HepG2 (cell line): Measurements from ENCODE around the gene VAV2. TPM values are rescaled to one million over a fixed set of nuclear protein-coding genes. Genes with fewer than 3 reads are reported as not detected.

Source experiments
- ATAC-seq: fragments of 200-7000 bp; cut with Tn5 transposase; 3 replicates; pipeline ENCODE4 v1.9.1; 2020; ENCODE audit warnings: mild to moderate bottlenecking, moderate library complexity
- BruUV-seq: library from RNA; stranded (reverse); fragments of 400-500 nt; replicated peaks from 2 replicates; lab custom pipeline; 2021; lab: Mats Ljungman, UMichigan
- CTCF ChIA-PET: fragments of 300-600 bp; formaldehyde crosslinking; extraction: SDS; loops from one replicate; lab custom pipeline; 2021; ENCODE audit warnings: low total read pairs, inconsistent platforms, low intra/inter-chr PET ratio; lab: Yijun Ruan, JAX
- POLR2A ChIA-PET: fragments of 350-600 bp; sonication (Branson Sonifier 250); formaldehyde crosslinking; loops from one replicate; lab custom pipeline; 2020; ENCODE audit warnings: antibody characterized with exemption, inconsistent platforms; lab: Yijun Ruan, JAX
- DNase-seq: peaks from one replicate; pipeline ENCODE4 v3.0.0-alpha.2; 2015; ENCODE audit warnings: low spot score
- FAIRE-seq: peaks from 3 replicates; lab custom pipeline; 2011; peaks lifted over from hg19 to GRCh38; lab: Jason Lieb, UNC
- H2AFZ ChIP-seq: one replicate; pipeline ENCODE4 v1.6.1; 2011; ENCODE audit warnings: low read length, inconsistent platforms
- H3K27ac ChIP-seq: fragments of 300-600 bp; 3 replicates; pipeline ENCODE4 v1.8.0; 2011; ENCODE audit warnings: mixed run types, mild to moderate bottlenecking, mixed read lengths, low read length, inconsistent platforms; ENCODE audit not compliant: insufficient read depth; ENCODE audit errors: extremely low read length
- H3K27me3 ChIP-seq, 2 experiments: fragments of 200-600 bp in 1 of 2; 2 replicates in 1 of 2; 3 replicates in 1 of 2; pipeline versions ENCODE4 v1.6.0 to v1.8.0; 2011; ENCODE audit warnings: low read length in 2 of 2, mild to moderate bottlenecking in 2 of 2, moderate library complexity in 2 of 2, inconsistent platforms in 1 of 2; ENCODE audit not compliant: insufficient read depth in 2 of 2, control insufficient read depth in 1 of 2
- H3K36me3 ChIP-seq, 2 experiments: fragments of 200-600 bp in 1 of 2; replicated peaks in 1 of 2; 2 replicates in 1 of 2; 3 replicates in 1 of 2; pipeline versions ENCODE4 v1.5.1 to v1.8.0; 2011; ENCODE audit warnings: low read length in 2 of 2, inconsistent platforms in 1 of 2; ENCODE audit not compliant: insufficient read depth in 2 of 2, control insufficient read depth in 1 of 2
- H3K4me1 ChIP-seq: 2 replicates; pipeline ENCODE4 v1.5.1; 2012; ENCODE audit warnings: low read length, inconsistent platforms; ENCODE audit not compliant: insufficient read depth
- H3K4me2 ChIP-seq: 2 replicates; pipeline ENCODE4 v1.6.0; 2011; ENCODE audit warnings: low read depth, low read length, inconsistent platforms
- H3K4me3 ChIP-seq, 3 experiments: fragments of 200-600 bp in 1 of 3; sonication (generic), shearing (Covaris generic) in 1 of 3; replicated peaks in 1 of 3; 2 replicates each; pipeline ENCODE4 v1.5.1; 2011 to 2016; ENCODE audit warnings: low read length in 3 of 3, inconsistent platforms in 2 of 3, low read depth in 2 of 3, mild to moderate bottlenecking in 2 of 3, control low read depth in 1 of 3, mixed read lengths in 1 of 3; ENCODE audit not compliant: insufficient read depth in 1 of 3
- H3K79me2 ChIP-seq: one replicate; pipeline ENCODE4 v1.6.1; 2011; ENCODE audit warnings: low read length, inconsistent platforms; ENCODE audit not compliant: insufficient read depth
- H3K9ac ChIP-seq: 2 replicates; pipeline ENCODE4 v1.6.0; 2011; ENCODE audit warnings: mild to moderate bottlenecking, low read depth, low read length, inconsistent platforms; ENCODE audit not compliant: insufficient read depth
- H3K9me3 ChIP-seq: 2 replicates; pipeline ENCODE4 v1.5.1; 2012; ENCODE audit warnings: mild to moderate bottlenecking, low read length
- H4K20me1 ChIP-seq: 2 replicates; pipeline ENCODE4 v1.6.0; 2011; ENCODE audit warnings: inconsistent platforms, mild to moderate bottlenecking, low read length, moderate library complexity; ENCODE audit not compliant: insufficient read depth
- CSRNP2 ChIP-seq: sonication (generic); formaldehyde crosslinking; conservative IDR thresholded peaks from 2 replicates; pipeline ENCODE4 v1.8.0; 2022; ENCODE audit warnings: low read depth, missing genetic modification reagents
- ETV6 ChIP-seq: sonication (generic); formaldehyde crosslinking; conservative IDR thresholded peaks from 2 replicates; pipeline ENCODE4 v1.4.0; 2020; ENCODE audit warnings: missing genetic modification reagents
- FOXJ3 ChIP-seq: sonication (generic); formaldehyde crosslinking; IDR thresholded peaks from 2 replicates; pipeline ENCODE4 v1.4.0; 2020; ENCODE audit warnings: missing genetic modification reagents, mild to moderate bottlenecking, borderline replicate concordance
- HNF1A ChIP-seq, 2 experiments: sonication (generic) in 1 of 2; formaldehyde crosslinking in 1 of 2; IDR thresholded peaks; 2 replicates each; pipeline versions ENCODE4 v1.4.0 to v1.6.1; 2016 to 2020; ENCODE audit warnings: borderline replicate concordance in 1 of 2, low read depth in 1 of 2, mild to moderate bottlenecking in 1 of 2, missing genetic modification reagents in 1 of 2
- RFXANK ChIP-seq: IDR thresholded peaks from 2 replicates; pipeline ENCODE4 v1.6.1; 2016
- SRY ChIP-seq: sonication (generic); formaldehyde crosslinking; IDR thresholded peaks from 2 replicates; pipeline ENCODE4 v1.8.0; 2022; ENCODE audit warnings: mild to moderate bottlenecking, missing genetic modification reagents
- TERF1 ChIP-seq: sonication (generic); formaldehyde crosslinking; IDR thresholded peaks from 2 replicates; pipeline ENCODE4 v1.8.0; 2022; ENCODE audit warnings: mild to moderate bottlenecking, missing genetic modification reagents, moderate library complexity
- TRIM24 ChIP-seq: sonication (generic); formaldehyde crosslinking; IDR thresholded peaks from 2 replicates; pipeline ENCODE4 v1.8.0; 2022; ENCODE audit warnings: mild to moderate bottlenecking, missing genetic modification reagents
- ZC3H4 ChIP-seq: sonication (generic); formaldehyde crosslinking; IDR thresholded peaks from 2 replicates; pipeline ENCODE4 v1.4.0; 2020; ENCODE audit warnings: missing genetic modification reagents, borderline replicate concordance
- ZFP1 ChIP-seq: IDR thresholded peaks from 2 replicates; pipeline ENCODE4 v1.6.1; 2016
- ZFP91 ChIP-seq: sonication (generic); formaldehyde crosslinking; IDR thresholded peaks from 2 replicates; pipeline ENCODE4 v1.9.0; 2022; ENCODE audit warnings: missing genetic modification reagents, mild to moderate bottlenecking, borderline replicate concordance
- ZNF33A ChIP-seq: sonication (generic); formaldehyde crosslinking; IDR thresholded peaks from 2 replicates; pipeline ENCODE4 v1.5.1; 2020; ENCODE audit warnings: missing genetic modification reagents, mild to moderate bottlenecking, moderate library complexity, borderline replicate concordance
- ZNF430 ChIP-seq: sonication (generic); formaldehyde crosslinking; IDR thresholded peaks from 2 replicates; pipeline ENCODE4 v1.9.0; 2021; ENCODE audit warnings: mild to moderate bottlenecking, missing genetic modification reagents
- ZNF605 ChIP-seq: sonication (generic); formaldehyde crosslinking; IDR thresholded peaks from 2 replicates; pipeline ENCODE4 v1.8.0; 2022; ENCODE audit warnings: mild to moderate bottlenecking, missing genetic modification reagents
- WGBS: methylation state at CpG from one replicate; pipeline ENCODE4 v1.1.6; 2017; ENCODE audit warnings: low lambda C conversion rate; 5-methylcytosine and 5-hydroxymethylcytosine counted together
- in situ Hi-C: cut with HindIII; loops from 2 replicates; pipeline ENCODE4 v1.10.0; 2017; ENCODE audit warnings: low pct_unique_long_range_greater_than_20kb; ENCODE audit not compliant: extremely low pct_ligation_motif_present
- intact Hi-C: fragments of 100-400 bp; cut with micrococcal nuclease; formaldehyde crosslinking; loops from one replicate; pipeline ENCODE4 v1.10.0; 2022; ENCODE audit not compliant: unreplicated experiment
- polyA plus RNA-seq, 8 experiments: library from polyadenylated mRNA; depleted of rRNA in 3 of 8; stranded (reverse) in 7 of 8; unstranded in 1 of 8; fragments of >200 nt; fragmentation: Illumina TruSeq in 4 of 8; extraction: Trizol in 4 of 8; gene quantifications; 2 replicates each; pipeline versions ENCODE4 v1.2.1 to v1.2.3, GENCODE V29; 2011 to 2016; ENCODE audit warnings: low read depth in 4 of 8, missing spikeins in 1 of 8, mixed read lengths in 1 of 8; ENCODE audit not compliant: insufficient read depth in 1 of 8
- total RNA-seq, 5 experiments: library from RNA; depleted of rRNA; stranded (reverse); fragments of >200 nt; fragmentation: Illumina TruSeq; extraction: Trizol; gene quantifications; 2 replicates each; pipeline ENCODE4 v1.2.3, GENCODE V29; 2016; ENCODE audit warnings: low read depth in 1 of 5

Gene VAV2
- total and polyA plus RNA-seq, 2 of the 13 experiments (the other 11 are each of a cell fraction or from before 2014, with no cell fraction given), result 22.5 to 22.9 TPM

GRCh38 chr9:133812941-133813748, 179.0 kb downstream of the VAV2 start:
- Histone ChIP-seq H3K27me3 (no peaks in the 10 kb centered on the region), H3K4me2 (peak overlapping the region; percentile 25; the same call in 1 of the 2 replicates), H3K9me3 (no peaks in the 10 kb centered on the region), H4K20me1 (peaks cover 9% of the 10 kb centered on the region; the same call in 1 of the 2 replicates), H2AFZ (no peak overlapping the region), H3K36me3 (peaks cover 17 to 48% of the 10 kb centered on the region in 2 experiments; a peak in 4 of 5 replicates), H3K79me2 (no peaks in the 10 kb centered on the region), H3K9ac (peak overlapping the region; percentile 8; the same call in 1 of the 2 replicates), H3K27ac (peak overlapping the region; percentile 74), H3K4me1 (peaks cover 36% of the 10 kb centered on the region), H3K4me3 (peak overlapping the region in 1 of 3 experiments; percentile 23; a peak in 1 of 6 replicates)
- in situ Hi-C loops (no loop called here), intact Hi-C loops (no loop called here)
- FAIRE-seq (no peak), DNase-seq (no peak), ATAC-seq (peak; percentile 59)
- WGBS, result 86% methylated on average over 16 of the region's 26 CpGs
- ChIA-PET CTCF (no interaction called here), POLR2A (interaction anchor here (1.0 to 1.6 kb wide), 2 partner anchors 79 to 101 kb away, joined by 3 to 5 read pairs; no protein-coding TSS in a partner anchor)
- BruUV-seq, result no TSS peak
- TF ChIP-seq FOXJ3 (no peak), HNF1A (IDR thresholded peaks at IDR 0.05; ENCODE audit: low read depth) (no peak), HNF1A (CRISPR knock-in tag; IDR thresholded peaks at IDR 0.05; ENCODE audit: borderline replicate concordance) (0 out of 2 replicates have a peak, but pooled peaks have one; percentile 27), ZNF33A (no peak), TRIM24 (CRISPR knock-in tag) (no peak), CSRNP2 (CRISPR knock-in tag) (no peak), ZFP91 (CRISPR knock-in tag) (no peak), ETV6 (CRISPR knock-in tag) (no peak), ZNF605 (CRISPR knock-in tag) (peak; percentile 26; the same call in 1 of the 2 replicates), ZNF430 (CRISPR knock-in tag) (peak; percentile 22; the same call in 1 of the 2 replicates), SRY (CRISPR knock-in tag) (no peak), ZFP1 (CRISPR knock-in tag) (no peak), TERF1 (CRISPR knock-in tag) (no peak), RFXANK (CRISPR knock-in tag) (no peak), ZC3H4 (CRISPR knock-in tag) (no peak)
